GM12878 (cell line): ENCODE data around the gene DNAH11. TPM values are rescaled to one million over a fixed set of nuclear protein-coding genes. Genes with fewer than 3 reads are reported as not detected.

Experiments
- ATAC-seq: fragments of 200-7000 bp; cut with Tn5 transposase; 3 replicates; pipeline ENCODE4 v1.9.1; 2020; ENCODE audit warnings: mild to moderate bottlenecking, moderate library complexity
- BruUV-seq: library from RNA; stranded (reverse); fragments of 400-500 nt; replicated peaks from 2 replicates; lab custom pipeline; 2021; lab: Mats Ljungman, UMichigan
- CTCF ChIA-PET: fragments of 300-600 bp; sonication (Branson Sonifier 250); formaldehyde crosslinking; extraction: SDS; loops from one replicate; lab custom pipeline; 2021; ENCODE audit warnings: inconsistent platforms; lab: Yijun Ruan, JAX
- POLR2A ChIA-PET: fragments of 350-600 bp; formaldehyde crosslinking; extraction: SDS; loops from one replicate; lab custom pipeline; 2021; ENCODE audit warnings: inconsistent platforms; lab: Charles Lee
- RAD21 ChIA-PET: fragments of 300-600 bp; sonication (Branson Sonifier 250); formaldehyde crosslinking; loops from one replicate; lab custom pipeline; 2023; ENCODE audit warnings: antibody characterized with exemption; ENCODE audit not compliant: unreplicated experiment; lab: Charles Lee
- SMC1A ChIA-PET: fragments of 300-600 bp; sonication (Branson Sonifier 250); formaldehyde crosslinking; loops from one replicate; lab custom pipeline; 2023; ENCODE audit not compliant: unreplicated experiment, uncharacterized antibody; lab: Charles Lee
- DNase-seq: peaks from one replicate; pipeline ENCODE4 v3.0.0-alpha.2; 2011; ENCODE audit warnings: low read depth, low spot score
- FAIRE-seq: peaks from 3 replicates; lab custom pipeline; 2011; peaks lifted over from hg19 to GRCh38; lab: Jason Lieb, UNC
- H2AFZ ChIP-seq: 2 replicates; pipeline ENCODE4 v1.6.0; 2011; ENCODE audit warnings: low read depth, low read length, control low read depth; ENCODE audit not compliant: control insufficient read depth
- H3K27ac ChIP-seq: 2 replicates; pipeline ENCODE4 v1.5.1; 2011; ENCODE audit warnings: control low read depth; ENCODE audit not compliant: control insufficient read depth, insufficient read depth
- H3K27me3 ChIP-seq, 2 experiments: replicated peaks in 1 of 2; 2 replicates each; pipeline versions ENCODE4 v1.6.0 to v1.6.1; 2011; ENCODE audit warnings: low read length in 1 of 2; ENCODE audit not compliant: control insufficient read depth in 2 of 2, insufficient read depth in 2 of 2
- H3K36me3 ChIP-seq, 2 experiments: 2 replicates each; pipeline ENCODE4 v1.5.1; 2011; ENCODE audit warnings: low read length in 1 of 2; ENCODE audit not compliant: control insufficient read depth in 2 of 2, insufficient read depth in 2 of 2
- H3K4me1 ChIP-seq: 2 replicates; pipeline ENCODE4 v1.6.1; 2011; ENCODE audit warnings: mild to moderate bottlenecking, low read length, moderate library complexity, mixed read lengths; ENCODE audit not compliant: control insufficient read depth, insufficient read depth
- H3K4me2 ChIP-seq: 2 replicates; pipeline ENCODE4 v1.6.0; 2011; ENCODE audit warnings: control low read depth; ENCODE audit not compliant: control insufficient read depth, insufficient read depth
- H3K4me3 ChIP-seq: fragments of 200-600 bp; sonication (generic); 2 replicates; pipeline ENCODE4 v1.5.1; 2016
- H3K79me2 ChIP-seq: 2 replicates; pipeline ENCODE4 v1.6.0; 2011; ENCODE audit warnings: low read length; ENCODE audit not compliant: control insufficient read depth, insufficient read depth
- H3K9ac ChIP-seq: 2 replicates; pipeline ENCODE4 v1.8.0; 2011; ENCODE audit warnings: low read length, control low read depth, mixed read lengths; ENCODE audit not compliant: control insufficient read depth, insufficient read depth
- H3K9me3 ChIP-seq: replicated peaks from 3 replicates; pipeline ENCODE4 v1.5.1; 2011; ENCODE audit warnings: mild to moderate bottlenecking, low read length; ENCODE audit not compliant: control insufficient read depth, insufficient read depth
- H4K20me1 ChIP-seq: 2 replicates; pipeline ENCODE4 v1.6.0; 2011; ENCODE audit not compliant: control insufficient read depth, insufficient read depth
- GATAD2B ChIP-seq: fragments of 450-650 bp; conservative IDR thresholded peaks from 2 replicates; pipeline ENCODE4 v1.6.1; 2017; ENCODE audit warnings: low read depth, mild to moderate bottlenecking, moderate library complexity
- USF2 ChIP-seq: IDR thresholded peaks from 2 replicates; pipeline ENCODE4 v1.6.1; 2011; ENCODE audit warnings: low read depth, low read length, improper control_type of control experiment, borderline replicate concordance
- ZNF217 ChIP-seq: fragments of 450-650 bp; IDR thresholded peaks from 2 replicates; pipeline ENCODE4 v1.6.1; 2017; ENCODE audit warnings: antibody characterized with exemption, mild to moderate bottlenecking
- WGBS: methylation state at CpG from one replicate; pipeline ENCODE4 v1.1.6; 2016; ENCODE audit warnings: low lambda C conversion rate; ENCODE audit not compliant: insufficient replicate concordance, insufficient coverage; ENCODE audit errors: missing lambda C conversion rate; 5-methylcytosine and 5-hydroxymethylcytosine counted together
- in situ Hi-C: fragments of 300-500 bp; cut with MboI; formaldehyde crosslinking; loops from 9 replicates; pipeline ENCODE4 v1.14.3; 2018; ENCODE audit warnings: mixed read lengths
- intact Hi-C: fragments of 100-400 bp; cut with micrococcal nuclease; formaldehyde crosslinking; loops from one replicate; pipeline ENCODE4 v1.14.2; 2022; ENCODE audit not compliant: unreplicated experiment
- polyA plus RNA-seq, 11 experiments: library from polyadenylated mRNA; depleted of rRNA in 4 of 11; unstranded in 6 of 11; stranded (reverse) in 5 of 11; fragments of >200 nt; fragmentation: Nextera tagmentation in 4 of 11; fragmentation: Illumina TruSeq in 1 of 11; extraction: Ambion mirVana in 4 of 11; extraction: Trizol in 1 of 11; gene quantifications; 1 replicate in 1 of 11; 2 replicates in 10 of 11; pipeline versions ENCODE4 v1.2.1 to v1.2.3, GENCODE V29; 2011 to 2016; ENCODE audit warnings: inconsistent platforms in 2 of 11, missing spikeins in 2 of 11, low read depth in 1 of 11
- total RNA-seq, 4 experiments: library from RNA; depleted of rRNA in 3 of 4; stranded (reverse); fragments of >200 nt in 3 of 4; fragmentation: Illumina TruSeq in 1 of 4; extraction: Trizol in 1 of 4; gene quantifications; 2 replicates each; pipeline versions ENCODE4 v1.2.1 to v1.2.3, GENCODE V29; 2013 to 2021

The DNAH11 gene
- total and polyA plus RNA-seq, 10 of the 15 experiments (the other 5 are each of a cell fraction or from before 2014, with no cell fraction given), result 0.03 to 0.56 (median 0.10) TPM

GRCh38 chr7:21938463-21938862, 395.6 kb downstream of the DNAH11 start:
- no peak for ATAC-seq
- intact Hi-C loops, result no loop called here

More at GRCh38 chr7:21938463-21938862, 395.6 kb downstream of the DNAH11 start:
- BruUV-seq, result no TSS peak
- H3K4me1 ChIP-seq, result peaks cover 37% of the 10 kb centered on the region
- no peak overlapping the region for H3K9ac ChIP-seq
- CTCF ChIA-PET, result no interaction called here
- no peak overlapping the region for H2AFZ ChIP-seq
- peaks cover 22% of the 10 kb centered on the region for H3K79me2 ChIP-seq
- no peaks in the 10 kb centered on the region for H3K27me3 ChIP-seq
- POLR2A ChIA-PET, result interaction anchor here (0.8 kb wide), 1 partner anchor 10 kb away, joined by 4 read pairs; no protein-coding TSS in a partner anchor
- FAIRE-seq (no peak), DNase-seq (no peak)
- peak overlapping the region; percentile 86 for H3K4me2 ChIP-seq
- H4K20me1 ChIP-seq, result no peaks in the 10 kb centered on the region
- in situ Hi-C loops, result loop anchor here (25.0 kb wide), 1 partner anchor 1701 kb away; no protein-coding TSS in a partner anchor
- 0 out of 2 replicates have a peak overlapping the region, but pooled peaks have one; percentile 10 for H3K4me3 ChIP-seq
- peaks cover 2% of the 10 kb centered on the region; the same call in 2 of the 3 replicates for H3K9me3 ChIP-seq
- no peaks in the 10 kb centered on the region for H3K36me3 ChIP-seq
- WGBS, result 91% methylated on average over 2 of the region's 2 CpGs
- TF ChIP-seq USF2 (no peak), ZNF217 (no peak), GATAD2B (0 out of 2 replicates have a peak, but pooled peaks have one; percentile 4)
- peak overlapping the region; percentile 63 for H3K27ac ChIP-seq
- SMC1A ChIA-PET, result interaction anchor here (0.5 to 1.7 kb wide), 4 partner anchors 11 to 501 kb away, joined by 3 to 8 read pairs (median 3); no protein-coding TSS in a partner anchor
- RAD21 ChIA-PET, result interaction anchor here (1.2 to 3.7 kb wide), 4 partner anchors 11 to 40 kb away, joined by 3 to 32 read pairs (median 9); no protein-coding TSS in a partner anchor
